Vagina (tissue), 2 donors: ENCODE data around the gene IRGQ.

Experiments
- POLR2A ChIP-seq, 2 donors: fragments of 450-650 bp; IDR thresholded peaks; one replicate each; pipeline ENCODE4 v1.6.1; 2017; ENCODE audit warnings: antibody characterized with exemption in 2 of 2, mild to moderate bottlenecking in 2 of 2, moderate library complexity in 2 of 2
- TF ChIP-seq, protein P1 (sequence below), 3 experiments: fragments of 450-650 bp in 2 of 3; fragments of 200-600 bp in 1 of 3; sonication (generic) in 1 of 3; IDR thresholded peaks; one replicate each; pipeline ENCODE4 v1.5.1; 2017 to 2019; ENCODE audit warnings: antibody characterized with exemption in 3 of 3, mild to moderate bottlenecking in 2 of 3, moderate library complexity in 2 of 3

DNA sequence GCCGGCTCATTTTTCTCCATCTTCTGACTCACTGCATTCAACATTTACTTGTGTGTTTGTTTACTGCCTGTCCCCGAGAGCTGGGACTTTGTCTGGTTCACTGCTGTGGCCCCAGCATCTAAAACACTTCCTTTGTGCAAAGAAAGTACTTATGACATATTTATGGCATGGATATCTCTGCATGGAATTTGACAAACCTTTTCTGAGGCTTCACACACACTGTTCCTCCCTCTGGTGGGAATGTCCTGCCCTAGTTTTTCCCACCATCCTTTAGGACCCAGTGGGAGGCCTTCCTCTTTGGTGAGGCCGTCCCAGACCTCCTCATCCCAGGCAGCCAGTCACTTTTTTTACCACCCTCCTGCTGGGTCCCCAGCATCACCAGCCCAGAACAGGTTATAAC, 14.6 kb upstream of the IRGQ start:
- TF ChIP-seq, protein P1, sequence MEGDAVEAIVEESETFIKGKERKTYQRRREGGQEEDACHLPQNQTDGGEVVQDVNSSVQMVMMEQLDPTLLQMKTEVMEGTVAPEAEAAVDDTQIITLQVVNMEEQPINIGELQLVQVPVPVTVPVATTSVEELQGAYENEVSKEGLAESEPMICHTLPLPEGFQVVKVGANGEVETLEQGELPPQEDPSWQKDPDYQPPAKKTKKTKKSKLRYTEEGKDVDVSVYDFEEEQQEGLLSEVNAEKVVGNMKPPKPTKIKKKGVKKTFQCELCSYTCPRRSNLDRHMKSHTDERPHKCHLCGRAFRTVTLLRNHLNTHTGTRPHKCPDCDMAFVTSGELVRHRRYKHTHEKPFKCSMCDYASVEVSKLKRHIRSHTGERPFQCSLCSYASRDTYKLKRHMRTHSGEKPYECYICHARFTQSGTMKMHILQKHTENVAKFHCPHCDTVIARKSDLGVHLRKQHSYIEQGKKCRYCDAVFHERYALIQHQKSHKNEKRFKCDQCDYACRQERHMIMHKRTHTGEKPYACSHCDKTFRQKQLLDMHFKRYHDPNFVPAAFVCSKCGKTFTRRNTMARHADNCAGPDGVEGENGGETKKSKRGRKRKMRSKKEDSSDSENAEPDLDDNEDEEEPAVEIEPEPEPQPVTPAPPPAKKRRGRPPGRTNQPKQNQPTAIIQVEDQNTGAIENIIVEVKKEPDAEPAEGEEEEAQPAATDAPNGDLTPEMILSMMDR (IDR thresholded peaks at IDR 0.05), result no peak
- TF ChIP-seq POLR2A (IDR thresholded peaks at IDR 0.05), result no peak
